K562 (cell line): ENCODE measurements around the gene RASSF7. TPM values are rescaled to one million over a fixed set of nuclear protein-coding genes. Genes with fewer than 3 reads are reported as not detected.

ENCODE experiments used
- COPS2 ChIP-seq: fragments of 450-650 bp; conservative IDR thresholded peaks from 2 replicates; pipeline ENCODE4 v1.6.1; 2016; ENCODE audit warnings: mild to moderate bottlenecking, moderate library complexity
- KDM2B ChIP-seq: fragments of 250-450 bp; sonication (Bioruptor Pico); IDR thresholded peaks from 2 replicates; pipeline ENCODE4 v1.8.0; 2021; ENCODE audit warnings: mild to moderate bottlenecking, moderate library complexity
- MCM3 ChIP-seq: fragments of 450-650 bp; IDR thresholded peaks from 2 replicates; pipeline ENCODE4 v1.6.1; 2016
- NFYB ChIP-seq: IDR thresholded peaks from 2 replicates; pipeline ENCODE4 v1.6.1; 2011; ENCODE audit warnings: mild to moderate bottlenecking, moderate library complexity; ENCODE audit not compliant: insufficient read length; ENCODE audit errors: extremely low read depth
- PCBP1 ChIP-seq: fragments of 200-400 bp; formaldehyde crosslinking; IDR thresholded peaks from 2 replicates; pipeline ENCODE4 v1.6.1; 2018; ENCODE audit warnings: mild to moderate bottlenecking, low read depth, low read length; ENCODE audit not compliant: poor library complexity, severe bottlenecking
- PHTF2 ChIP-seq: fragments of 250-450 bp; sonication (Bioruptor Pico); IDR thresholded peaks from 2 replicates; pipeline ENCODE4 v1.5.0; 2021; ENCODE audit warnings: mild to moderate bottlenecking
- RHOXF2B ChIP-seq: fragments of 250-450 bp; sonication (Bioruptor Pico); conservative IDR thresholded peaks from 2 replicates; pipeline ENCODE4 v1.5.1; 2021
- TAF9B ChIP-seq: fragments of 450-650 bp; IDR thresholded peaks from 2 replicates; pipeline ENCODE4 v1.6.1; 2018; ENCODE audit warnings: mild to moderate bottlenecking; ENCODE audit not compliant: partially characterized antibody
- TAL1 ChIP-seq: fragments of 450-650 bp; IDR thresholded peaks from 2 replicates; pipeline ENCODE4 v1.6.1; 2016; ENCODE audit warnings: mild to moderate bottlenecking
- TBL1XR1 ChIP-seq, 2 experiments: IDR thresholded peaks; 2 replicates each; pipeline ENCODE4 v1.6.1; 2012; ENCODE audit warnings: improper control_type of control experiment in 2 of 2, low read length in 2 of 2, mild to moderate bottlenecking in 1 of 2
- WHSC1 ChIP-seq: IDR thresholded peaks from one replicate; pipeline ENCODE4 v1.6.1; 2012; ENCODE audit warnings: low read length, control low read depth, inconsistent platforms
- ZNF175 ChIP-seq: fragments of 200-800 bp; sonication (Bioruptor generic); IDR thresholded peaks from 2 replicates; pipeline ENCODE4 v1.6.1; 2016; ENCODE audit warnings: low read depth, mild to moderate bottlenecking, missing genetic modification characterization, missing compliant biosample characterization
- ZNF197 ChIP-seq: fragments of 200-800 bp; sonication (Bioruptor generic); IDR thresholded peaks from 2 replicates; pipeline ENCODE4 v1.6.1; 2016; ENCODE audit warnings: low read depth, missing genetic modification characterization, missing compliant biosample characterization
- ZNF274 ChIP-seq: IDR thresholded peaks from 2 replicates; pipeline ENCODE4 v1.6.1; 2011; ENCODE audit warnings: low read depth, mild to moderate bottlenecking, low read length, moderate library complexity, borderline replicate concordance
- ZNF551 ChIP-seq: fragments of 250-450 bp; sonication (Bioruptor Pico); IDR thresholded peaks from 2 replicates; pipeline ENCODE4 v1.5.0; 2021; ENCODE audit warnings: mild to moderate bottlenecking, moderate library complexity
- ZNF77 ChIP-seq: fragments of 250-450 bp; sonication (Bioruptor Pico); IDR thresholded peaks from 2 replicates; pipeline ENCODE4 v1.5.0; 2020
- polyA plus RNA-seq, 8 experiments: library from polyadenylated mRNA; depleted of rRNA in 4 of 8; stranded (reverse) in 5 of 8; unstranded in 3 of 8; fragments of >200 nt; fragmentation: Nextera tagmentation in 2 of 8; fragmentation: Illumina TruSeq in 1 of 8; extraction: Ambion mirVana in 2 of 8; extraction: Trizol in 1 of 8; gene quantifications; 2 replicates each; pipeline versions ENCODE4 v1.2.1 to v1.2.3, GENCODE V29; 2011 to 2014; ENCODE audit warnings: inconsistent platforms in 1 of 8, missing spikeins in 1 of 8
- total RNA-seq, 7 experiments: library from RNA; depleted of rRNA in 6 of 7; stranded (reverse); fragments of >200 nt in 6 of 7; fragmentation: Illumina TruSeq in 2 of 7; extraction: Trizol in 2 of 7; gene quantifications; 2 replicates each; pipeline versions ENCODE4 v1.2.1 to v1.2.3, GENCODE V29; 2011 to 2021; ENCODE audit warnings: low replicate concordance in 1 of 7
- TF ChIP-seq, protein P1 (sequence below): fragments of 250-450 bp; sonication (Bioruptor Pico); IDR thresholded peaks from 2 replicates; pipeline ENCODE4 v1.5.0; 2021
- TF ChIP-seq, protein P2 (sequence below): fragments of 450-650 bp; formaldehyde crosslinking; IDR thresholded peaks from 2 replicates; pipeline ENCODE4 v1.4.0; 2020; ENCODE audit warnings: mild to moderate bottlenecking, moderate library complexity
- TF ChIP-seq, protein P3 (sequence below): fragments of 450-650 bp; formaldehyde crosslinking; IDR thresholded peaks from 2 replicates; pipeline ENCODE4 v1.4.0; 2020; ENCODE audit warnings: mild to moderate bottlenecking, moderate library complexity
- TF ChIP-seq, protein P4 (sequence below): fragments of 450-650 bp; IDR thresholded peaks from 2 replicates; pipeline ENCODE4 v1.6.1; 2016; ENCODE audit warnings: mild to moderate bottlenecking
- TF ChIP-seq, protein P5 (sequence below): sonication (generic); formaldehyde crosslinking; IDR thresholded peaks from 2 replicates; pipeline ENCODE4 v1.8.0; 2022; ENCODE audit warnings: mild to moderate bottlenecking, missing genetic modification reagents

RASSF7 gene
- total and polyA plus RNA-seq, 9 of the 15 experiments (the other 6 are each of a cell fraction or from before 2014, with no cell fraction given) = 0.41 to 45.2 (median 18.6) TPM

DNA sequence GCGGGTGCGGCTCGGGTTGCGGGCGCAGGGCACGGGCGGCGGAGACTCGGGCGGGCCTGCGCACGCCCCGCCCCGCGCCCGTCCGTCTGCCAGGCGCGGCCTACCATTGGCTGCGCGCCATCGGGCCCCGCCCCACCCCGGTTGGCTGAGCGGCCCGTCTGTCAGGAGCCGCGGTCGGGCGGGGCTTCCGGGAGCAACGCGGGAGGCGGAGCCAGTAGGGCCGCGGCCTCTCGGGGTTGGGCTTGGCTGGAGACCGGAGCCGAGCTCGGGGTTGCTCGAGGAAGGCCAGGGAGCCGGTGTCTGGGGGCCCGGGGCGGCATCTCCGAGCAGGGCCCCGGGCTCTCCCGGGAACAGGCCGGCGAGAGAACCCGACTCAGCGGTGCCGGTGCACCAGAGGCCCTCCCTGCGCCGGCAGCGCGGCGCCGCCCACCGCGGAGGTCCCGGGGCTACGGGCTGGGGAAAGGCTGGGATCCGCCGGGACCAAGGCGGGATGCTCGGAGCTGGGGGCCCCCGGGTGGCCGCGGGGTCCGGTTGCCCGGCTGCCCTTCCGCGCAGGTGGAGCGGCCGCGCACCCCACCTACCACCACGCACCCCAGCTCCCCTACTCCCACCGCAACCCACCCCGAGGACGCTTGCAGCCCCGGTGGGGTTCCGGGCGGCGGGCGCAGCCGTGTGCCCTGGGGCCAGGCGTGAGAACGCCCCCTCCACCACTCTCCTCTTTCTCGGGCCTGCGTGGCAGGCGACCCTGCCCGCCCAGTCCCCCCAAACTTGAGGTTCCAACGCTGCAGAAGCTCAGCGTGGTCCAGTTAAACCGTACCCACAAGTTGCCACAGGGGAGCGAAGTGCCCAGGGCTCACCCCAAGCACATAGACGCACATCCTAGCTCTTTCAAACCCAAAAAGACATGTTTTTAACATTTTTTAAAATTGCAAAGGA is 25.0 kb upstream of the RASSF7 start, which contains the start of gene HRAS (continued):
- TF ChIP-seq ZNF551 (CRISPR knock-in tag) (no peak), NFYB (peak; percentile 88), RHOXF2B (CRISPR knock-in tag) (no peak), WHSC1 (no peak), PCBP1 (peak; percentile 83), TBL1XR1 (IDR thresholded peaks at IDR 0.05; ENCODE audit: low read length in 2 of 2) (0 out of 4 replicates have a peak, but pooled peaks of 1 of the 2 experiments have one; percentile 20), ZNF274 (no peak), ZNF197 (no peak), ZNF175 (CRISPR knock-in tag) (no peak), KDM2B (CRISPR knock-in tag) (peak; percentile 41; the same call in 1 of the 2 replicates), COPS2 (no peak), TAF9B (no peak), PHTF2 (CRISPR knock-in tag) (no peak), MCM3 (no peak), ZNF77 (CRISPR knock-in tag) (no peak), TAL1 (no peak)
- TF ChIP-seq, protein P1, sequence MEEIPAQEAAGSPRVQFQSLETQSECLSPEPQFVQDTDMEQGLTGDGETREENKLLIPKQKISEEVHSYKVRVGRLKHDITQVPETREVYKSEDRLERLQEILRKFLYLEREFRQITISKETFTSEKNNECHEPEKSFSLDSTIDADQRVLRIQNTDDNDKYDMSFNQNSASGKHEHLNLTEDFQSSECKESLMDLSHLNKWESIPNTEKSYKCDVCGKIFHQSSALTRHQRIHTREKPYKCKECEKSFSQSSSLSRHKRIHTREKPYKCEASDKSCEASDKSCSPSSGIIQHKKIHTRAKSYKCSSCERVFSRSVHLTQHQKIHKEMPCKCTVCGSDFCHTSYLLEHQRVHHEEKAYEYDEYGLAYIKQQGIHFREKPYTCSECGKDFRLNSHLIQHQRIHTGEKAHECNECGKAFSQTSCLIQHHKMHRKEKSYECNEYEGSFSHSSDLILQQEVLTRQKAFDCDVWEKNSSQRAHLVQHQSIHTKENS (CRISPR knock-in tag) = no peak
- TF ChIP-seq, protein P2, sequence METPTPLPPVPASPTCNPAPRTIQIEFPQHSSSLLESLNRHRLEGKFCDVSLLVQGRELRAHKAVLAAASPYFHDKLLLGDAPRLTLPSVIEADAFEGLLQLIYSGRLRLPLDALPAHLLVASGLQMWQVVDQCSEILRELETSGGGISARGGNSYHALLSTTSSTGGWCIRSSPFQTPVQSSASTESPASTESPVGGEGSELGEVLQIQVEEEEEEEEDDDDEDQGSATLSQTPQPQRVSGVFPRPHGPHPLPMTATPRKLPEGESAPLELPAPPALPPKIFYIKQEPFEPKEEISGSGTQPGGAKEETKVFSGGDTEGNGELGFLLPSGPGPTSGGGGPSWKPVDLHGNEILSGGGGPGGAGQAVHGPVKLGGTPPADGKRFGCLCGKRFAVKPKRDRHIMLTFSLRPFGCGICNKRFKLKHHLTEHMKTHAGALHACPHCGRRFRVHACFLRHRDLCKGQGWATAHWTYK (CRISPR knock-in tag) = no peak; the same call in 1 of the 2 replicates
- TF ChIP-seq, protein P3, sequence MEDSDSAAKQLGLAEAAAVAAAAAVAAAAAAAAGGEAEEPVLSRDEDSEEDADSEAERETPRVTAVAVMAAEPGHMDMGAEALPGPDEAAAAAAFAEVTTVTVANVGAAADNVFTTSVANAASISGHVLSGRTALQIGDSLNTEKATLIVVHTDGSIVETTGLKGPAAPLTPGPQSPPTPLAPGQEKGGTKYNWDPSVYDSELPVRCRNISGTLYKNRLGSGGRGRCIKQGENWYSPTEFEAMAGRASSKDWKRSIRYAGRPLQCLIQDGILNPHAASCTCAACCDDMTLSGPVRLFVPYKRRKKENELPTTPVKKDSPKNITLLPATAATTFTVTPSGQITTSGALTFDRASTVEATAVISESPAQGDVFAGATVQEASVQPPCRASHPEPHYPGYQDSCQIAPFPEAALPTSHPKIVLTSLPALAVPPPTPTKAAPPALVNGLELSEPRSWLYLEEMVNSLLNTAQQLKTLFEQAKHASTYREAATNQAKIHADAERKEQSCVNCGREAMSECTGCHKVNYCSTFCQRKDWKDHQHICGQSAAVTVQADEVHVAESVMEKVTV (CRISPR knock-in tag) = no peak
- TF ChIP-seq, protein P4, sequence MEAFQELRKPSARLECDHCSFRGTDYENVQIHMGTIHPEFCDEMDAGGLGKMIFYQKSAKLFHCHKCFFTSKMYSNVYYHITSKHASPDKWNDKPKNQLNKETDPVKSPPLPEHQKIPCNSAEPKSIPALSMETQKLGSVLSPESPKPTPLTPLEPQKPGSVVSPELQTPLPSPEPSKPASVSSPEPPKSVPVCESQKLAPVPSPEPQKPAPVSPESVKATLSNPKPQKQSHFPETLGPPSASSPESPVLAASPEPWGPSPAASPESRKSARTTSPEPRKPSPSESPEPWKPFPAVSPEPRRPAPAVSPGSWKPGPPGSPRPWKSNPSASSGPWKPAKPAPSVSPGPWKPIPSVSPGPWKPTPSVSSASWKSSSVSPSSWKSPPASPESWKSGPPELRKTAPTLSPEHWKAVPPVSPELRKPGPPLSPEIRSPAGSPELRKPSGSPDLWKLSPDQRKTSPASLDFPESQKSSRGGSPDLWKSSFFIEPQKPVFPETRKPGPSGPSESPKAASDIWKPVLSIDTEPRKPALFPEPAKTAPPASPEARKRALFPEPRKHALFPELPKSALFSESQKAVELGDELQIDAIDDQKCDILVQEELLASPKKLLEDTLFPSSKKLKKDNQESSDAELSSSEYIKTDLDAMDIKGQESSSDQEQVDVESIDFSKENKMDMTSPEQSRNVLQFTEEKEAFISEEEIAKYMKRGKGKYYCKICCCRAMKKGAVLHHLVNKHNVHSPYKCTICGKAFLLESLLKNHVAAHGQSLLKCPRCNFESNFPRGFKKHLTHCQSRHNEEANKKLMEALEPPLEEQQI = no peak
- TF ChIP-seq, protein P5, sequence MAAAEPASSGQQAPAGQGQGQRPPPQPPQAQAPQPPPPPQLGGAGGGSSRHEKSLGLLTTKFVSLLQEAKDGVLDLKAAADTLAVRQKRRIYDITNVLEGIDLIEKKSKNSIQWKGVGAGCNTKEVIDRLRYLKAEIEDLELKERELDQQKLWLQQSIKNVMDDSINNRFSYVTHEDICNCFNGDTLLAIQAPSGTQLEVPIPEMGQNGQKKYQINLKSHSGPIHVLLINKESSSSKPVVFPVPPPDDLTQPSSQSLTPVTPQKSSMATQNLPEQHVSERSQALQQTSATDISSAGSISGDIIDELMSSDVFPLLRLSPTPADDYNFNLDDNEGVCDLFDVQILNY (CRISPR knock-in tag) = no peak
